ENCODE data around the gene ZNF337.

- no peak for TF ChIP-seq CTCF (IDR thresholded peaks at IDR 0.05)
- TF ChIP-seq POLR2A (IDR thresholded peaks at IDR 0.05) = no peak
- no peak for TF ChIP-seq POLR2AphosphoS5 (IDR thresholded peaks at IDR 0.05)
Measured at GRCh38 chr20:25624500-25624939, 72.1 kb downstream of the ZNF337 start.
